Colonic mucosa (tissue), 4 donors: ENCODE results near the gene ARHGAP42. TPM values are rescaled to one million over a fixed set of nuclear protein-coding genes. Genes with fewer than 3 reads are reported as not detected.

Experiments
- DNase-seq: peaks from one replicate; pipeline ENCODE4 v3.0.0-alpha.2; 2020
- H3K27ac ChIP-seq: fragments of 200-600 bp; one replicate; pipeline ENCODE4 v1.8.0; 2021
- H3K27me3 ChIP-seq: fragments of 200-600 bp; one replicate; pipeline ENCODE4 v1.8.0; 2021
- H3K36me3 ChIP-seq: fragments of 200-600 bp; one replicate; pipeline ENCODE4 v1.8.0; 2021
- H3K4me1 ChIP-seq: fragments of 200-600 bp; one replicate; pipeline ENCODE4 v1.8.0; 2021; ENCODE audit warnings: mild to moderate bottlenecking
- H3K4me3 ChIP-seq: fragments of 200-600 bp; one replicate; pipeline ENCODE4 v1.8.0; 2021
- H3K9ac ChIP-seq, 2 donors: one replicate each; pipeline ENCODE4 v1.7.0; 2013; ENCODE audit warnings: control low read depth in 2 of 2, low read depth in 2 of 2, low read length in 2 of 2
- H3K9me3 ChIP-seq: fragments of 200-600 bp; one replicate; pipeline ENCODE4 v1.8.0; 2021
- CTCF ChIP-seq: fragments of 200-600 bp; IDR thresholded peaks from one replicate; pipeline ENCODE4 v1.8.0; 2022; ENCODE audit warnings: antibody characterized with exemption, mild to moderate bottlenecking
- intact Hi-C: fragments of 100-400 bp; cut with DNase I; formaldehyde crosslinking; loops from one replicate; pipeline ENCODE4 v1.14.1; 2022
- total RNA-seq, 2 donors: library from RNA; stranded (reverse); fragmentation: NEBNext Ultra II Directional in 1 of 2; extraction: Animal tissue kit (Norgen Biotek cat#: 25700) in 1 of 2; gene quantifications; one replicate each; pipeline ENCODE4 v1.2.1, GENCODE V29; 2021
- donor health status: healthy.
- donor health status: DM: no; HTN: no; CAD: no.
- donor health status: DM: no; HTN: no; CAD: no.

The ARHGAP42 gene
- total RNA-seq, 2 donors from 2014 or later, result 13.4 to 15.9 TPM

GRCh38 chr11:100857236-100858005 is 170.3 kb downstream of the ARHGAP42 start:
- H3K4me1 ChIP-seq, result no peaks in the 10 kb centered on the region
- no peak overlapping the region for H3K9ac ChIP-seq
- no peaks in the 10 kb centered on the region for H3K27me3 ChIP-seq
- TF ChIP-seq CTCF, result no peak
- H3K4me3 ChIP-seq, result no peak overlapping the region
- no peak for DNase-seq
- no peaks in the 10 kb centered on the region for H3K9me3 ChIP-seq
- intact Hi-C loops, result no loop called here
- no peak overlapping the region for H3K27ac ChIP-seq
- H3K36me3 ChIP-seq, result no peaks in the 10 kb centered on the region

GRCh38 chr11:100860318-100861155 is 173.4 kb downstream of the ARHGAP42 start:
- Histone ChIP-seq H3K9ac (no peak overlapping the region), H3K27ac (no peak overlapping the region), H3K4me1 (no peaks in the 10 kb centered on the region), H3K9me3 (no peaks in the 10 kb centered on the region), H3K36me3 (no peaks in the 10 kb centered on the region), H3K4me3 (no peak overlapping the region), H3K27me3 (no peaks in the 10 kb centered on the region)
- no peak for DNase-seq
- TF ChIP-seq CTCF, result no peak
- intact Hi-C loops, result no loop called here

- Histone ChIP-seq H3K4me1 (no peaks in the 10 kb centered on the region), H3K27ac (no peak overlapping the region), H3K36me3 (no peaks in the 10 kb centered on the region), H3K9ac (no peak overlapping the region), H3K9me3 (no peaks in the 10 kb centered on the region), H3K27me3 (no peaks in the 10 kb centered on the region), H3K4me3 (no peak overlapping the region)
- intact Hi-C loops, result no loop called here
- TF ChIP-seq CTCF, result no peak
- DNase-seq, result no peak
These were observed 174.1 kb downstream of the ARHGAP42 start for GRCh38 chr11:100861212-100861611.

GRCh38 chr11:100863080-100863581 is 176.0 kb downstream of the ARHGAP42 start:
- Histone ChIP-seq H3K27ac (no peak overlapping the region), H3K9ac (no peak overlapping the region)
- intact Hi-C loops, result no loop called here

More at GRCh38 chr11:100863080-100863581, 176.0 kb downstream of the ARHGAP42 start:
- no peaks in the 10 kb centered on the region for H3K27me3 ChIP-seq
- no peaks in the 10 kb centered on the region for H3K36me3 ChIP-seq
- DNase-seq, result no peak
- no peaks in the 10 kb centered on the region for H3K4me1 ChIP-seq
- H3K4me3 ChIP-seq, result no peak overlapping the region
- no peaks in the 10 kb centered on the region for H3K9me3 ChIP-seq
- no peak for TF ChIP-seq CTCF
